HepG2 (cell line): Measurements from ENCODE around the gene CST11. TPM values are rescaled to one million over a fixed set of nuclear protein-coding genes. Genes with fewer than 3 reads are reported as not detected.

Experiments
- BRD4 ChIP-seq: sonication (generic); formaldehyde crosslinking; IDR thresholded peaks from 2 replicates; pipeline ENCODE4 v1.4.0; 2020; ENCODE audit warnings: missing genetic modification reagents
- EP300 ChIP-seq, 3 experiments: sonication (generic) in 1 of 3; formaldehyde crosslinking in 1 of 3; IDR thresholded peaks; 2 replicates each; pipeline versions ENCODE4 v1.5.1 to v1.6.1; 2011 to 2020; ENCODE audit warnings: low read depth in 2 of 3, low read length in 2 of 3, borderline replicate concordance in 1 of 3, improper control_type of control experiment in 1 of 3, mild to moderate bottlenecking in 1 of 3, missing genetic modification reagents in 1 of 3, moderate library complexity in 1 of 3
- ETV6 ChIP-seq: sonication (generic); formaldehyde crosslinking; conservative IDR thresholded peaks from 2 replicates; pipeline ENCODE4 v1.4.0; 2020; ENCODE audit warnings: missing genetic modification reagents
- HOXD1 ChIP-seq: sonication (generic); formaldehyde crosslinking; IDR thresholded peaks from 2 replicates; pipeline ENCODE4 v1.5.0; 2020; ENCODE audit warnings: missing genetic modification reagents
- PHF21A ChIP-seq: sonication (generic); formaldehyde crosslinking; IDR thresholded peaks from 2 replicates; pipeline ENCODE4 v1.5.0; 2020; ENCODE audit warnings: mild to moderate bottlenecking, missing genetic modification reagents
- RBAK ChIP-seq: sonication (generic); formaldehyde crosslinking; IDR thresholded peaks from 2 replicates; pipeline ENCODE4 v1.5.1; 2020; ENCODE audit warnings: mild to moderate bottlenecking, missing genetic modification reagents
- REPIN1 ChIP-seq: sonication (generic); formaldehyde crosslinking; IDR thresholded peaks from 2 replicates; pipeline ENCODE4 v1.8.0; 2022; ENCODE audit warnings: missing genetic modification reagents, low read depth, mild to moderate bottlenecking, borderline replicate concordance
- SAFB2 ChIP-seq: sonication (generic); formaldehyde crosslinking; IDR thresholded peaks from 2 replicates; pipeline ENCODE4 v1.5.1; 2020; ENCODE audit warnings: missing genetic modification reagents, low read depth, mild to moderate bottlenecking, borderline replicate concordance
- SKI ChIP-seq: fragments of 450-650 bp; IDR thresholded peaks from one replicate; pipeline ENCODE4 v1.6.1; 2018; ENCODE audit warnings: mild to moderate bottlenecking; ENCODE audit not compliant: partially characterized antibody
- SP2 ChIP-seq: sonication (generic); formaldehyde crosslinking; IDR thresholded peaks from 2 replicates; pipeline ENCODE4 v1.5.1; 2020; ENCODE audit warnings: mild to moderate bottlenecking, missing genetic modification reagents
- YEATS2 ChIP-seq: sonication (generic); formaldehyde crosslinking; IDR thresholded peaks from 2 replicates; pipeline ENCODE4 v1.4.0; 2020; ENCODE audit warnings: missing genetic modification reagents, borderline replicate concordance
- ZKSCAN1 ChIP-seq: fragments of 150-350 bp; IDR thresholded peaks from 2 replicates; pipeline ENCODE4 v1.6.1; 2014; ENCODE audit warnings: low read length
- ZMYM2 ChIP-seq: sonication (generic); formaldehyde crosslinking; IDR thresholded peaks from 2 replicates; pipeline ENCODE4 v1.8.0; 2022; ENCODE audit warnings: mild to moderate bottlenecking, missing genetic modification reagents
- ZNF326 ChIP-seq: sonication (generic); formaldehyde crosslinking; IDR thresholded peaks from 2 replicates; pipeline ENCODE4 v1.4.0; 2020; ENCODE audit warnings: missing genetic modification reagents, borderline replicate concordance
- ZNF441 ChIP-seq: sonication (generic); formaldehyde crosslinking; IDR thresholded peaks from 2 replicates; pipeline ENCODE4 v1.7.0; 2021; ENCODE audit warnings: missing genetic modification reagents, borderline replicate concordance
- ZNF496 ChIP-seq: sonication (generic); formaldehyde crosslinking; IDR thresholded peaks from 2 replicates; pipeline ENCODE4 v1.8.1; 2023; ENCODE audit warnings: mild to moderate bottlenecking, moderate library complexity, missing genetic modification reagents; ENCODE audit not compliant: insufficient replicate concordance
- ZNF569 ChIP-seq: sonication (generic); formaldehyde crosslinking; IDR thresholded peaks from 2 replicates; pipeline ENCODE4 v1.5.0; 2020; ENCODE audit warnings: mild to moderate bottlenecking, missing genetic modification reagents, moderate library complexity, borderline replicate concordance
- ZNF724P ChIP-seq: sonication (generic); formaldehyde crosslinking; IDR thresholded peaks from 2 replicates; pipeline ENCODE4 v1.8.0; 2022; ENCODE audit warnings: missing genetic modification reagents, borderline replicate concordance
- polyA plus RNA-seq, 8 experiments: library from polyadenylated mRNA; depleted of rRNA in 3 of 8; stranded (reverse) in 7 of 8; unstranded in 1 of 8; fragments of >200 nt; fragmentation: Illumina TruSeq in 4 of 8; extraction: Trizol in 4 of 8; gene quantifications; 2 replicates each; pipeline versions ENCODE4 v1.2.1 to v1.2.3, GENCODE V29; 2011 to 2016; ENCODE audit warnings: low read depth in 4 of 8, missing spikeins in 1 of 8, mixed read lengths in 1 of 8; ENCODE audit not compliant: insufficient read depth in 1 of 8
- total RNA-seq, 5 experiments: library from RNA; depleted of rRNA; stranded (reverse); fragments of >200 nt; fragmentation: Illumina TruSeq; extraction: Trizol; gene quantifications; 2 replicates each; pipeline ENCODE4 v1.2.3, GENCODE V29; 2016; ENCODE audit warnings: low read depth in 1 of 5
- TF ChIP-seq, protein P1 (sequence below): sonication (generic); formaldehyde crosslinking; IDR thresholded peaks from 2 replicates; pipeline ENCODE4 v1.5.0; 2020; ENCODE audit warnings: mild to moderate bottlenecking, missing genetic modification reagents, borderline replicate concordance
- TF ChIP-seq, protein P2 (sequence below): sonication (generic); formaldehyde crosslinking; IDR thresholded peaks from 2 replicates; pipeline ENCODE4 v1.4.0; 2020; ENCODE audit warnings: missing genetic modification reagents
- TF ChIP-seq, protein P3 (sequence below): sonication (generic); formaldehyde crosslinking; conservative IDR thresholded peaks from 2 replicates; pipeline ENCODE4 v1.8.0; 2022; ENCODE audit warnings: missing genetic modification reagents
- TF ChIP-seq, protein P4 (sequence below): sonication (generic); formaldehyde crosslinking; IDR thresholded peaks from 2 replicates; pipeline ENCODE4 v1.5.1; 2020; ENCODE audit warnings: mild to moderate bottlenecking, moderate library complexity, missing genetic modification reagents

CST11 gene
- total and polyA plus RNA-seq, 2 of the 13 experiments (the other 11 are each of a cell fraction or from before 2014, with no cell fraction given), result not detected

DNA sequence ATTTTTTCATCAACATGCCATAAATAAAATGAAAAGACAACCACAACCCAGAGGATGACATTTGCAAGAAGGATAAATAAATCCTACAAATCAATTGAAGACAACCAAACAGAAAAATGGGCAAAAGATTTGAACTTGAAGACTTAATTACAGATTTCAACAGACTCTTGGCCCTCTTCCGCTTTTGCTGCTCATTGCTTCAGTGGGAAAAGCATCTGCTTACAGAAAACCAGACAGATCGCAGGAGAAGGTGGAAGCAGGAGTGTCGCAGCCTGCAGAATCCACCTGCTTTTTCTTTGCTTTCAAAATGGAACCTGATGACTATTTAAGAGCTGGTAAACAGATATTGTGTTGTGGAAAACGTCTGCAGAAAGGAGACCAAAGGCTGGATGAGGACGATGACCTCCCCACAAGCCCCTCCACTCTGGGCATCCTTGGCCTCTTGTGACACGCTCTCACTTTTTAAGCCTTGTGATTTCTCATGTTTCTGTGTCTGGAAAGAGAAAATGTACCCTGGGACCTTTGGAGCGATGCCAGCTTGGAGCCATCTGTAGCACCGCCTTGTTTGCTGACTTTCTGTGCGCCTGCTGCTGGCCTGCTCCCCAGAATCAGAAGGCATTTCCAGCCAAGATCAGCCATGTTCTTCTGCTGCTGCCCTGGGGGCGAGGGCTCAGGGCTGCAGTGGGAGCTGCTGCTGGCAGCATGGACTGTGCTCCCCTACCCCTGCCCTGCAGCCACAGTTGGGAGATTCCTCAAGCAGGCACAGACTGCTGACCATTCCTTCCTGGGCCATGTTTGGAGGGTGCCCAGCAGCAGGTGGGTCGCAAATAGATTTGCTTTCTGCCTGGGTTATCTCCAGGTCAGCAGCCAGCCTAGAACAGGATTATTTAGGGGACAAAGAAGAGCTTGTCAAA, 16.8 kb downstream of the CST11 start (continued):
- TF ChIP-seq PHF21A (CRISPR knock-in tag) (peak; percentile 82), BRD4 (peak; percentile 93), ZNF569 (CRISPR knock-in tag) (no peak), ZNF496 (CRISPR knock-in tag) (no peak), SKI (peak; percentile 62), ZNF441 (CRISPR knock-in tag) (no peak), REPIN1 (peak; percentile 62; the same call in 1 of the 2 replicates), SAFB2 (CRISPR knock-in tag) (no peak), ZKSCAN1 (no peak), YEATS2 (CRISPR knock-in tag) (no peak; the same call in 1 of the 2 replicates), SP2 (CRISPR knock-in tag) (no peak), ETV6 (CRISPR knock-in tag) (no peak), ZMYM2 (no peak), HOXD1 (peak; percentile 70; the same call in 1 of the 2 replicates), ZNF724P (0 out of 2 replicates have a peak, but pooled peaks have one; percentile 43), EP300 (IDR thresholded peaks at IDR 0.05; ENCODE audit: low read depth in 2 of 2, low read length in 2 of 2) (no peak), EP300 (CRISPR knock-in tag; IDR thresholded peaks at IDR 0.05; ENCODE audit: borderline replicate concordance) (peak; percentile 10; the same call in 1 of the 2 replicates), ZNF326 (CRISPR knock-in tag) (no peak), RBAK (no peak)
- TF ChIP-seq, protein P1, sequence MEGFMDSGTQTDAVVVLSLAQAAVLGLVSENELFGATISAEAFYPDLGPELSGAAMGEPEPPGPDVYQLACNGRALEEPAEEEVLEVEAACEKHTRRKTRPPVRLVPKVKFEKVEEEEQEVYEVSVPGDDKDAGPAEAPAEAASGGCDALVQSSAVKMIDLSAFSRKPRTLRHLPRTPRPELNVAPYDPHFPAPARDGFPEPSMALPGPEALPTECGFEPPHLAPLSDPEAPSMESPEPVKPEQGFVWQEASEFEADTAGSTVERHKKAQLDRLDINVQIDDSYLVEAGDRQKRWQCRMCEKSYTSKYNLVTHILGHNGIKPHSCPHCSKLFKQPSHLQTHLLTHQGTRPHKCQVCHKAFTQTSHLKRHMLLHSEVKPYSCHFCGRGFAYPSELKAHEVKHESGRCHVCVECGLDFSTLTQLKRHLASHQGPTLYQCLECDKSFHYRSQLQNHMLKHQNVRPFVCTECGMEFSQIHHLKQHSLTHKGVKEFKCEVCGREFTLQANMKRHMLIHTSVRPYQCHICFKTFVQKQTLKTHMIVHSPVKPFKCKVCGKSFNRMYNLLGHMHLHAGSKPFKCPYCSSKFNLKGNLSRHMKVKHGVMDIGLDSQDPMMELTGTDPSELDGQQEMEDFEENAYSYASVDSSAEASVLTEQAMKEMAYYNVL (CRISPR knock-in tag), result peak; percentile 36; the same call in 1 of the 2 replicates
- TF ChIP-seq, protein P2, sequence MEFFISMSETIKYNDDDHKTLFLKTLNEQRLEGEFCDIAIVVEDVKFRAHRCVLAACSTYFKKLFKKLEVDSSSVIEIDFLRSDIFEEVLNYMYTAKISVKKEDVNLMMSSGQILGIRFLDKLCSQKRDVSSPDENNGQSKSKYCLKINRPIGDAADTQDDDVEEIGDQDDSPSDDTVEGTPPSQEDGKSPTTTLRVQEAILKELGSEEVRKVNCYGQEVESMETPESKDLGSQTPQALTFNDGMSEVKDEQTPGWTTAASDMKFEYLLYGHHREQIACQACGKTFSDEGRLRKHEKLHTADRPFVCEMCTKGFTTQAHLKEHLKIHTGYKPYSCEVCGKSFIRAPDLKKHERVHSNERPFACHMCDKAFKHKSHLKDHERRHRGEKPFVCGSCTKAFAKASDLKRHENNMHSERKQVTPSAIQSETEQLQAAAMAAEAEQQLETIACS (CRISPR knock-in tag), result no peak
- TF ChIP-seq, protein P3, sequence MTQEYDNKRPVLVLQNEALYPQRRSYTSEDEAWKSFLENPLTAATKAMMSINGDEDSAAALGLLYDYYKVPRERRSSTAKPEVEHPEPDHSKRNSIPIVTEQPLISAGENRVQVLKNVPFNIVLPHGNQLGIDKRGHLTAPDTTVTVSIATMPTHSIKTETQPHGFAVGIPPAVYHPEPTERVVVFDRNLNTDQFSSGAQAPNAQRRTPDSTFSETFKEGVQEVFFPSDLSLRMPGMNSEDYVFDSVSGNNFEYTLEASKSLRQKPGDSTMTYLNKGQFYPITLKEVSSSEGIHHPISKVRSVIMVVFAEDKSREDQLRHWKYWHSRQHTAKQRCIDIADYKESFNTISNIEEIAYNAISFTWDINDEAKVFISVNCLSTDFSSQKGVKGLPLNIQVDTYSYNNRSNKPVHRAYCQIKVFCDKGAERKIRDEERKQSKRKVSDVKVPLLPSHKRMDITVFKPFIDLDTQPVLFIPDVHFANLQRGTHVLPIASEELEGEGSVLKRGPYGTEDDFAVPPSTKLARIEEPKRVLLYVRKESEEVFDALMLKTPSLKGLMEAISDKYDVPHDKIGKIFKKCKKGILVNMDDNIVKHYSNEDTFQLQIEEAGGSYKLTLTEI, result no peak
- TF ChIP-seq, protein P4, sequence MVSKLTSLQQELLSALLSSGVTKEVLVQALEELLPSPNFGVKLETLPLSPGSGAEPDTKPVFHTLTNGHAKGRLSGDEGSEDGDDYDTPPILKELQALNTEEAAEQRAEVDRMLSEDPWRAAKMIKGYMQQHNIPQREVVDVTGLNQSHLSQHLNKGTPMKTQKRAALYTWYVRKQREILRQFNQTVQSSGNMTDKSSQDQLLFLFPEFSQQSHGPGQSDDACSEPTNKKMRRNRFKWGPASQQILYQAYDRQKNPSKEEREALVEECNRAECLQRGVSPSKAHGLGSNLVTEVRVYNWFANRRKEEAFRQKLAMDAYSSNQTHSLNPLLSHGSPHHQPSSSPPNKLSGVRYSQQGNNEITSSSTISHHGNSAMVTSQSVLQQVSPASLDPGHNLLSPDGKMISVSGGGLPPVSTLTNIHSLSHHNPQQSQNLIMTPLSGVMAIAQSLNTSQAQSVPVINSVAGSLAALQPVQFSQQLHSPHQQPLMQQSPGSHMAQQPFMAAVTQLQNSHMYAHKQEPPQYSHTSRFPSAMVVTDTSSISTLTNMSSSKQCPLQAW, result peak; percentile 75; the same call in 1 of the 2 replicates
